GM18499 (cell line): ENCODE measurements around the gene GNE.
"Not testable (repeated sequence)": the region's sequence is repeated elsewhere in the genome, so short reads cannot be mapped to it uniquely, and the experiment has no call there.

ENCODE experiments used
- ATAC-seq: cut with Tn5 transposase; IDR thresholded peaks from one replicate; pipeline ENCODE4 v1.9.1; 2021; ENCODE audit warnings: moderate number of reproducible peaks; ENCODE audit not compliant: insufficient read depth, unreplicated experiment

The GNE gene, protein sequence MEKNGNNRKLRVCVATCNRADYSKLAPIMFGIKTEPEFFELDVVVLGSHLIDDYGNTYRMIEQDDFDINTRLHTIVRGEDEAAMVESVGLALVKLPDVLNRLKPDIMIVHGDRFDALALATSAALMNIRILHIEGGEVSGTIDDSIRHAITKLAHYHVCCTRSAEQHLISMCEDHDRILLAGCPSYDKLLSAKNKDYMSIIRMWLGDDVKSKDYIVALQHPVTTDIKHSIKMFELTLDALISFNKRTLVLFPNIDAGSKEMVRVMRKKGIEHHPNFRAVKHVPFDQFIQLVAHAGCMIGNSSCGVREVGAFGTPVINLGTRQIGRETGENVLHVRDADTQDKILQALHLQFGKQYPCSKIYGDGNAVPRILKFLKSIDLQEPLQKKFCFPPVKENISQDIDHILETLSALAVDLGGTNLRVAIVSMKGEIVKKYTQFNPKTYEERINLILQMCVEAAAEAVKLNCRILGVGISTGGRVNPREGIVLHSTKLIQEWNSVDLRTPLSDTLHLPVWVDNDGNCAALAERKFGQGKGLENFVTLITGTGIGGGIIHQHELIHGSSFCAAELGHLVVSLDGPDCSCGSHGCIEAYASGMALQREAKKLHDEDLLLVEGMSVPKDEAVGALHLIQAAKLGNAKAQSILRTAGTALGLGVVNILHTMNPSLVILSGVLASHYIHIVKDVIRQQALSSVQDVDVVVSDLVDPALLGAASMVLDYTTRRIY

DNA sequence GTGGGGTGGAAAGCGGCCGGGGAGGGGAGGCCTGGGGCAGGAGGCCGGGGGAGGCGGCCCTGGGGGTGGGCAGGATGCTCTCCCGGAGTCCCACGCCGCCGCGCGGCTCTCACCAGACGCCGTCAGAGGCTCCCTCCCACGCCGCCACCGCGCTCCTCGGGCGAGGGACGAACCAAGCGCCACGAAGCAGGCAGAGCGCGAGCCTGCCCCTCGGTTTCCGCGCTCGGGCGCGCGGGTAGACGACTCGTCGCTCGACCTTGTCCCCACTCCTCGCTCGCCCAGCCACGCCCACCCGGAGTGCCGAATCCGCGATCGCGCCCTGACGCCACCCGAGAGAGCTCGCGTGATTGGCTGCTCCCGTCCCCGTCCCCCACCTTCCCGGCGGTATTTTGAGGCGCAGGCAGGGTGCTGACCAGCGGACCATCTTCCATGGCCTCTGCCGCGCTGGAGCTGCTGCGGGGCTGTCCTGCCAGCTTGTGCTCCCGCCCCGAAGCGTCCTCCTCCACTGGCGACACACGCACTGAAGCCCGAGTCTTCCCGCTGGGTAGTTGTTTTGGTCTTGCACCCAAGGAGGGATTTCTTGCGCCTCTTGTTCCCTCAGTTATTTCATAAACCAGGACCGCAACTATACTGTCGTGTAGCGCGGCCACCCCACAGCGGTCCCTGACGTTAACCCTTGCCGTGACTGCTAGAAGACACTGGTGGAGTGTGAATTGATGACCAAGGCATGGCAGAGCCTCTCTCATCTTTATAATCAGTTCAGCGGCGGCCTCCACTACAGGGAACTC, at the start of gene GNE:
Gene GNE, minus strand, starts transcription at position 241 of the 788 bp plus-strand sequence. CDS start 9,093 bp downstream, outside the sequence.
- no peak for ATAC-seq

- no peak for ATAC-seq
Measured at GRCh38 chr9:36306471-36307306, 48.4 kb upstream of the GNE start.

DNA sequence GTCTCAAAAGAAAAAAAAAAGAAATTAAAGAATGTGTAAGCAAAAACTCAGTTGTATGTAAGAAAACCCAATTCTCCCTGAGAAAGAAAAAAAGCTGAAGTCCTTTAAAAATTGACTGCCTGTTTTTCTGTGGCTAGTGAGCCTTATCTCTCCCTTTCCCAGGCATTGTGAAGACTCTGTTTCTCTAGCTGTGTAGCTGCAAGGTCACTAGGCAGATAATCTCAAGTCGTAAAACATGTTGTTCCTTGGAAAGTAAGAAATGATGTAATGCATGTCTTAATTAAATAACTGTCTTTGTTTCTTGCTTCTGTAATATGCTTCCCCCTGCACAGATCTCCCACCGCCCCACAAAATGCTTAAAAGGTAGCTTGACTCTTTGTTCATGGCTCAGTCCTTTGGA, 46.1 kb upstream of the GNE start:
- not testable (repeated sequence) for ATAC-seq

GRCh38 chr9:36301227-36301626, 43.0 kb upstream of the GNE start:
- no peak for ATAC-seq

DNA sequence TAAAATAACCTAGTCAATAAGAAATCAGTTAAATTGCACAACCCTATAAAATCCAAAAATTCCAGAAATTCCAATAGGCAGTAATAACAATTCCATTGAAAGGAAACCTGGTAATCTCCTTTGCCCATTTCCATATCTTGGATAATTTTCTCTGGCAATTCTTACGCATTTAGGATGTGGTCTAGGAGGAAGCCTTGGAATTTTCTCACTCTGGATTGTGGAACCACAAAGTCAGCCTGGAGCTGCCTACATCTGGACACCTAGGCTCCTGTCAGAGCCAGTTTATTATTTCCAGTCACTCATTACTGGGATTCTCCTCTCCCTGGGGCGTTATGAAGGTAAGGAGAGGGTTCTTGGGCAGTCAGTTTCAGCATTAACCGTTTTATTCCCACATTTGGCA, 40.3 kb upstream of the GNE start:
- ATAC-seq = no peak

DNA sequence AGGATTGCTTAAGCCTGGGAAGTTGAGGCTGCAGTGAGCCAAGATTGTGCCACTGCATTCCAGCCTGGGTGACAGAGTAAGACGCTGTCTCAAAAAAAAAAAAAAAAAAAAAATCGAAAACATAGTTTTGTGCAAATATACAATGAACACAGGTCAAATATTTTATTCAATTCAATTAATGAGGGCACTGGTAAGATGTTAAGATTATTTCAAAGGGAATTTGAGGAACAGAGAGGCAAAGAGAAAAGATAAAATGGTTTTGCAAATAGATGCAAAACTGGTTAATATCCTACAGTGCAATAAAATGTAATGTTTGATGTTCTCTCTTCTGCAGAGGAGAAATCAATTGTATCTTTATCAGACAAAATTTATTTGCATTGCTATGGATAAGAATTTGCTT, 39.5 kb upstream of the GNE start:
- no peak for ATAC-seq

DNA sequence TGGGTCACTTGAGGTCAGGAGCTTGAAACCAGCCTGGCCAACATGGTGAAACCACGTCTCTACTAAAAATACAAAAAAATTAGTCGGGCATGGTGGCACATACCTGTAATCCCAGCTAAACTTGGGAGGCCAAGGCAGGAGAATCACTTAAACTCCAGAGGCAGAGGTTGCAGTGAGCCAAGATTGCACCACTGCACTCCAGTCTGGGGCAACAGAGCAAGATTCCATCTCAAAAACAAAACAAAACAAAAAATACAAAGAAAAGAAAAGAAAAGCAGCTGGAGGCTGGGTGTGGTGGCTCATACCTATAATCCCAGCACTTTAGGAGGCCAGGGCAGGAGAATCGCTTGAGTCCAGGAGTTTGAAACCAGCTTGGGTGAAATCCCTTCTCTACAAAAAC, 36.7 kb upstream of the GNE start:
- ATAC-seq = not testable (repeated sequence)

DNA sequence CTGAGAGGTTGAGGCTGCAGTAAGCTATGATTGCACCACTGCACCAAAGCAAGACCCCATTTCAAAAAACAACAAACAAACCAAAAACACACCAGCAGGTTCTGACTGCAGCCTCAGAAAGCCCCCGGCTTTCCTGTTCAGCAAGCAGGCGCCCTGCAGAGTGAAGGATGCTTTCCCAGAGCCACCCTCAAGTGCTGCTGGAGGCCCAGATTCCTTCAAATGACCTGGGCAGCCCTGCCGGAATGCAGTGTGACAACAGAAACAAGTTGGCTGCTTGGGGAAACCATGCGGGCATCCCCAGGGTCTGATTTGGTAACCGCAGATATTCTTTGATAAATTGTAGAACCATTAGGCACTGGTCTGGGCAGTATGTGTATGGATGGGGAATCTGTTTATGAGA, 35.7 kb upstream of the GNE start:
- no peak for ATAC-seq

DNA sequence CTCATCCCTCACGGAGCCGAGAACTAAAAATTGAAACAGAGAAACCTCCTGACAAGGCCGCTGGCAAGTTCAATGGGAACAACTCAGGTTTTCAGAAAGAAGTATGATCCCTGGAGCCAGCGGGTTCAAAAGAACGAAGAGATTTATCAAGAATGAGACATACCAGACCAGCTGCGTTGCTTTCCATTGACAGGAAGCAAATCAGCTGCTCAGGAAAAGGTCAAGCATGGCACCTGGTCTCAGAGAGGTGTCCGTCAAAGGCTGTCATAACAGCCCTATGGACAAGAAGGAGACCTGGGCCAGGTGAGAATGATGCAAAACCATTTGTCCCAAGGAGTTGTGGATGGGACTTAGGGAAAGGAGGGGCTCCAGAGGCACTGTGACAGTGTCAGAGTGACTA, 34.9 kb upstream of the GNE start:
- no peak for ATAC-seq

DNA sequence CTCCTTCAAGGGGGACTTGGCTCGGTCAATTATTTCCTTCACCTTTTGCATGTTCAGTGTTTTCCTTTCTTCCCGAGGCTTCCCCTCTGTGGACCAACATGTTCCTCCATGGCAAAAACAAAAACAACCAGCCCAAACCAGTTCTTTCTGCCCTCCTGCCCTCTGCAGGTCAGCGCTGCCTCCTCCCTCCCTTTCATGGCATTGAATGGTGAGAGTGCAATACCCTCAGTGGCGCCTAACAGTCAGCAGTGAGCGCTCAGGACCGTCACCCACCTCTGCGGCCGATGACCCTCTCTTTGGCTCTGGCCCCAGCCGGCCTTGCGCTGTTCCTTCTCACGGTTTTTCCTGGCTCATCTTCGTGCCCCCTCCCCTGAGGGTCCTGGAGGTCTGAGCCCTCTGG, 34.4 kb upstream of the GNE start:
- no peak for ATAC-seq

- ATAC-seq = no peak
Measured at GRCh38 chr9:36290996-36291395, 32.7 kb upstream of the GNE start.

GRCh38 chr9:36289836-36290435, 31.7 kb upstream of the GNE start:
- no peak for ATAC-seq

DNA sequence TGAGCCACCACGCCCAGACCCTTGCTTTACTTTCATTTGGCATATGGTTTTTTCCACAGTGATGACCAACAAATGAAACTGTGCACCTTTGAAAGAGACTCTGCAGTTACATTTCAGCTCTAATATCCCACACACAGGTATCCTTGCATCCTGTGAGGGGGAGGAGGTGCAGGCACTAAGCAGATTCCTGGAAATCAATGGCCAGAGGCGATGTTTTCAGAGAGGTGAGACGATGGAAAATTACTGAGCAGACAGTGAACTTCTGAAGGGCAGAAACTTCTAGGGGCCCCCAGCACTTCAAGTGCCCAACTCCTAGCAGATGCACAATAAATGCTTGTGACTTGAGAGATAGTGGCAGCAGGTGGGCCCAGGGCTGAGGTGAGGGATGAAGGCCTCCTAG, 29.8 kb upstream of the GNE start:
- no peak for ATAC-seq

DNA sequence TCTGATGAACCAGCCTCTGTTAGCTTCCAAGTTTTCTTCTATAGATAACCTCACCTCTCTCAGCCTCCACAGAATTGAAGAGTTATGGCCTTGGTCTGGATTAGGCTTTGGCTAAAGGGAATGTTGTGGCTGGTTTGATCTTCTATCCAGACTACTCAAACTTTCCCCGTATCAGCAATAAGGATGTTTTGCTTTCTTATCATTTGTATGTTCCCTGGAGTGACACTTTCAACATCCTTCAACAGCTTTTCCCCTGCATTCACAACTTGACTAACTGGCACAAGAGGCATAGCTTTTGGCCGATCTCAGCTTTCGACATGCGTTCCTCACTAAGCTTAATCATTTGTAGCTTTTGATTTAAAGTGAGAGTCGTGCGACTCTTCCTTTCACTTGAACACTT, 28.1 kb upstream of the GNE start:
- no peak for ATAC-seq

- ATAC-seq = no peak
Measured at GRCh38 chr9:36284226-36284625, 26.0 kb upstream of the GNE start.

GRCh38 chr9:36282275-36282674, 24.0 kb upstream of the GNE start:
- no peak for ATAC-seq

DNA sequence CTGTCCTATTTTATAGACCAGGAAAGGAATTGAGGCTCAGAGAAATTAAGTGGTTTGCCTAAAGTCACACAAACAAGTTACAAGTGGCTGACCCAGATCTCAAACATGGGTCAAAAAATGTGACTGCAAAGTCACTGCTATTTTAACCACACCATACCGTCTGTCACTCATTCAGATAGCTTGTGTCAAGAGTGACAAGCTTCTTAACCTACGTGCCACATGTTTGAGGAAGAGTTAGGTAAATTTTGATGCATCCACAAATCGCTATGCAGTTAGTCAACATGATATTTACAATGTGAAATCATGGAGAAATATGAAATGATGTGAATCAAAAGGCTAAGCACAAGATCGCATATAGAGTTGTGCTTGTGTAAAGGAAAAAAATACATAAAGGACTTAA, 22.7 kb upstream of the GNE start:
- no peak for ATAC-seq

- no peak for ATAC-seq
Measured at GRCh38 chr9:36278243-36278642, 20.0 kb upstream of the GNE start.

GRCh38 chr9:36276781-36277181, 18.5 kb upstream of the GNE start:
- no peak for ATAC-seq

DNA sequence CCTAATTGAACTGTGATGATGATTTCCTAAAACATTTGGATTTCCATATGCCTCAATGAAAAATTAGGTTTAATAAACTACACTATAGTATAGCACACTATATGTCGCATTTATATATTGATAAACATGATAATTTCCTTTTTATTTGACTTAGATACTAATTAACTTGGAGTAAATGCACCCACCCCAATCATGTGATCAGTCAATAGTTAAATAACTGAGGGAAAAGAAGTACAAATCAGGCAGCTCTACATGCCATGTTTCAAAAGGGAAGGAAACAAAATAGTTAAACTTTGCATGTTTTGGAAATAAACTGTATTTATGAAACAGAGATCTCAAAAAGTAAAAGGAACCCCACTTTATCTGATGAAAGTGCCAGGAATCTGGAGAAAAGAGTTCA, 18.0 kb upstream of the GNE start:
- ATAC-seq = no peak
